Measurements from ENCODE around the gene RASGRP1.

DNA sequence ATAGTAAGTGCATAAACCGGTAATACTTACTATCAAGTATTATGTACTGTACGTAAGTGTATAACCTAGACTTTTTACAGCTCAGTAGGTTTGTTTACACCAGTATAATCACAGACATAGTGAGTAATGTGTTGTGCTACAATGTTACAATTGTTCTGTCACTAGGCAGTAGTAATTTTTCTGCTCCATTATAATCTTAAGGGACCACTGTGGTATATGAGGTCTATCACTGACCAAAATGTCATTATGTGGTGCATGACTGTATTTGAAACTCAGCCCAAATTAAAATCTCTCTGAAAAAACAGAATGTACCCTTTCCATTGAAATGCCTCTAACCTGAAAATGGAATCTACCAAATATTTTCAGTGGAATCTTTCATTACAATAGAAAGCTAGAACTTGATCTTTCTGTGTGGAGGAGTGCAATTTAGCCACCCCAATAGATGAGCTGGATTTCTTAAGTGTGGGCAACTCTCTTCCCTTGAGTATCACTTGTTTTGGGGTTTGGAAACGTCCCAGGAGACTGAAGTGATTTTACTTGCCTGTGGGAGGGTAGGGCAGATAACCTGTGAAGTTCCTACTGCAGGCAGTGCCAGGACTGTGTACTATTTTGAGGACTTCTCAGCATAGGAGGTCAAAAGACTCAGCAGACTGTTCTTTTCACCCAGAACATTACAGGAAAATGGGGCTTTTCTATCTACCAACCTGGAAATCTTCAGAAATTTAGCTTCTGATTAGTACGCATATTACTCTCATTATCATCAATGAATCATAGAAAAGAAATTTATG lies 59.7 kb downstream of the RASGRP1 start:
- TF ChIP-seq CTCF (IDR thresholded peaks at IDR 0.05) (no peak), POLR2A (IDR thresholded peaks at IDR 0.05) (no peak)
